Measurements from ENCODE around the gene CNTFR. TPM values are rescaled to one million over a fixed set of nuclear protein-coding genes. Genes with fewer than 3 reads are reported as not detected.
A peak's percentile ranks its signal among the peaks of the same experiment; 100 is the strongest.

The CNTFR gene
- total and polyA plus RNA-seq, 10 of the 15 experiments (the other 5 are each of a cell fraction or from before 2014, with no cell fraction given) = not detected

- TF ChIP-seq E2F4 (IDR thresholded peaks at IDR 0.05; ENCODE audit: low read depth, low read length) = no peak
- no peak for TF ChIP-seq ZNF217 (IDR thresholded peaks at IDR 0.05)
- TF ChIP-seq KLF5 (IDR thresholded peaks at IDR 0.05; ENCODE audit: partially characterized antibody) = no peak
- TF ChIP-seq RB1 (IDR thresholded peaks at IDR 0.05; ENCODE audit: borderline replicate concordance) = no peak
- TF ChIP-seq PRDM15 (CRISPR knock-in tag; IDR thresholded peaks at IDR 0.05) = no peak
- TF ChIP-seq SRF (IDR thresholded peaks at IDR 0.05; ENCODE audit: low read depth in 2 of 2, low read length in 2 of 2) = no peak
- TF ChIP-seq SPI1 (IDR thresholded peaks at IDR 0.05; ENCODE audit: borderline replicate concordance, insufficient read depth, low read depth, low read length) = no peak
- TF ChIP-seq TCF7 (IDR thresholded peaks at IDR 0.05; ENCODE audit: borderline replicate concordance) = no peak
- no peak for TF ChIP-seq ATF3 (IDR thresholded peaks at IDR 0.05; ENCODE audit: borderline replicate concordance, extremely low read depth, low read depth, low read length)
- no peak for TF ChIP-seq ELK1 (IDR thresholded peaks at IDR 0.05; ENCODE audit: low read depth, low read length)
- TF ChIP-seq ZBED1 (IDR thresholded peaks at IDR 0.05; ENCODE audit: borderline replicate concordance) = no peak
- peak; percentile 24 for TF ChIP-seq PKNOX1 (IDR thresholded peaks at IDR 0.05)
- TF ChIP-seq BMI1 (IDR thresholded peaks at IDR 0.05; ENCODE audit: borderline replicate concordance) = no peak
- no peak for TF ChIP-seq MTA2 (IDR thresholded peaks at IDR 0.05; ENCODE audit: low read depth)
- no peak for TF ChIP-seq BACH1 (IDR thresholded peaks at IDR 0.05; ENCODE audit: borderline replicate concordance)
- no peak for TF ChIP-seq CREM (IDR thresholded peaks at IDR 0.05; ENCODE audit: low read depth)
- TF ChIP-seq TAF1 (IDR thresholded peaks at IDR 0.05; ENCODE audit: borderline replicate concordance, low read depth, low read length) = no peak
- TF ChIP-seq NR2C2 (IDR thresholded peaks at IDR 0.05; ENCODE audit: borderline replicate concordance, control insufficient read depth, insufficient read length, low read depth) = no peak
- no peak for TF ChIP-seq MEF2A (IDR thresholded peaks at IDR 0.05; ENCODE audit: insufficient read depth, low read depth, low read length)
- no peak; the same call in 1 of the 2 replicates for TF ChIP-seq IKZF1 (conservative IDR thresholded peaks at IDR 0.05)
- TF ChIP-seq HDAC6 (IDR thresholded peaks at IDR 0.05; ENCODE audit: unreplicated experiment) = no peak
- no peak for TF ChIP-seq JUND (IDR thresholded peaks at IDR 0.05; ENCODE audit: low read depth, low read length)
These were observed 23.4 kb upstream of the CNTFR start (continued) for GRCh38 chr9:34612788-34613390.
